ENCODE measurements around the gene PAMR1. TPM values are rescaled to one million over a fixed set of nuclear protein-coding genes. Genes with fewer than 3 reads are reported as not detected.

PAMR1 gene
- total RNA-seq, 4 donors from 2014 or later: 4.0 to 14.5 (median 7.4) TPM

DNA sequence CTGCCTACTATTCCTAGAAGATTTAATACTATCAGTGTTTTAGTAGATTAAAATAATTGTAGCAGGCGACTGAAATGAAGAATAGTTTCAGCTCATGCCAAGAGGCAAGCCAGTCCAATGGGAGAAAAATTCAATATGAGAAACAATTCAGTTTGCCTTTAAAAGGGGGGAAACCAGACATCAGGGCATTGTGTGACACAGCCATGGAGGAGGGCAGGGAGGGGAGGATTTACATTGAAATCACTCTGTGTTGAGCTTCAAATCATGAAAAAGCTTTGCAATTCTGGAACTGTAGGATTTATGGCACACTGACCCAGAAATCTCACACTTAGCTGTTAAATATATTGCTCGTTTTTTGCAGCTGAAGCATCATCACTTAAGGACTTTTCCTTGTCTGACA lies 110.6 kb downstream of the PAMR1 start:
- Histone ChIP-seq H3K36me3 (no peaks in the 10 kb centered on the region), H3K9me3 (no peaks in the 10 kb centered on the region), H3K4me1 (peaks cover 12 to 19% (median 18%) of the 10 kb centered on the region in 4 donors), H3K27me3 (peaks cover 0 to 45% (median 22%) of the 10 kb centered on the region in 4 donors), H3K4me3 (no peak overlapping the region), H3K27ac (replicated peaks in 1 of 4) (no peak overlapping the region)
- TF ChIP-seq CTCF (IDR thresholded peaks at IDR 0.05) (no peak), POLR2A (IDR thresholded peaks at IDR 0.05; ENCODE audit: low read depth) (no peak), EP300 (IDR thresholded peaks at IDR 0.05) (no peak), POLR2AphosphoS5 (IDR thresholded peaks at IDR 0.05) (no peak)
- no peak for DNase-seq (ENCODE audit: extremely low spot score)
- intact Hi-C loops (cut with DNase I): loop anchor here (5.0 kb wide), 1 partner anchor 827 kb away; no protein-coding TSS in a partner anchor
- 58% methylated on average over 2 of the region's 2 CpGs for WGBS

GRCh38 chr11:35414311-35414710 lies 111.1 kb downstream of the PAMR1 start:
- H3K27me3 ChIP-seq: peaks cover 0 to 40% (median 18%) of the 10 kb centered on the region in 4 donors
- H3K4me3 ChIP-seq: no peak overlapping the region
- TF ChIP-seq POLR2AphosphoS5 (IDR thresholded peaks at IDR 0.05): no peak
- TF ChIP-seq POLR2A (IDR thresholded peaks at IDR 0.05; ENCODE audit: low read depth): no peak
- TF ChIP-seq CTCF (IDR thresholded peaks at IDR 0.05): no peak
- no peak for TF ChIP-seq EP300 (IDR thresholded peaks at IDR 0.05)
- intact Hi-C loops (cut with DNase I): loop anchor here (5.0 kb wide), 1 partner anchor 827 kb away; no protein-coding TSS in a partner anchor
- WGBS: 74% methylated on average over 6 of the region's 6 CpGs
- peaks cover 9 to 14% (median 13%) of the 10 kb centered on the region in 4 donors for H3K4me1 ChIP-seq
- H3K27ac ChIP-seq (replicated peaks in 1 of 4): no peak overlapping the region
- no peaks in the 10 kb centered on the region for H3K36me3 ChIP-seq
- no peaks in the 10 kb centered on the region for H3K9me3 ChIP-seq
- DNase-seq (ENCODE audit: extremely low spot score): no peak

DNA sequence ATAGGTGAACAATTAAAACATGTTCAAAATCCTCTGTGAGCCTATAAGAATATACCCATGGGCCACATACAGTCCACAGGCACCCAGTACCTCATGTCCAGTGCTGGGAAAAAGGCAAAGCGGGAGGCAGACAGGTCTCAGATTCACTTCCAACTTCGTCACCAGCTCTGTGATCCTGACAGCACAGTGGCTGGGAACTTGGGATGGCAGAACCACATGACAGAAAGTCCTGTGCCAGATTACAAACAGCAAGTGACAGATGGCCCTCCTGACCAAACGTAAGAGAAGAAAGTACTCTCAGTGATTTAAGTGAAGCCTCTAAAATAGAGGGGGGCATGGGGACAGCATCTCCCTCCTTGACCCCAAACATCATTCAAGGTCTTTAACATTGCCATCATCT lies 111.8 kb downstream of the PAMR1 start:
- WGBS: 89% methylated on average over 3 of the region's 3 CpGs
- Histone ChIP-seq H3K4me3 (no peak overlapping the region), H3K27me3 (peaks cover 0 to 33% (median 10%) of the 10 kb centered on the region in 4 donors), H3K27ac (replicated peaks in 1 of 4) (no peak overlapping the region), H3K36me3 (no peaks in the 10 kb centered on the region), H3K4me1 (peaks cover 3 to 7% (median 6%) of the 10 kb centered on the region in 4 donors), H3K9me3 (no peaks in the 10 kb centered on the region)
- intact Hi-C loops (cut with DNase I): loop anchor here (5.0 kb wide), 1 partner anchor 826 kb away; no protein-coding TSS in a partner anchor
- TF ChIP-seq CTCF (IDR thresholded peaks at IDR 0.05) (no peak), POLR2AphosphoS5 (IDR thresholded peaks at IDR 0.05) (no peak), EP300 (IDR thresholded peaks at IDR 0.05) (no peak), POLR2A (IDR thresholded peaks at IDR 0.05; ENCODE audit: low read depth) (no peak)
- DNase-seq (ENCODE audit: extremely low spot score): no peak

- no peaks in the 10 kb centered on the region for H3K36me3 ChIP-seq
- no peak for DNase-seq (ENCODE audit: extremely low spot score)
- H3K27ac ChIP-seq (replicated peaks in 1 of 4): no peak overlapping the region
- 56% methylated on average over 2 of the region's 2 CpGs for WGBS
- peaks cover 0 to 20% (median 2%) of the 10 kb centered on the region in 4 donors for H3K27me3 ChIP-seq
- no peaks in the 10 kb centered on the region for H3K9me3 ChIP-seq
- no peaks in the 10 kb centered on the region for H3K4me1 ChIP-seq
- TF ChIP-seq POLR2AphosphoS5 (IDR thresholded peaks at IDR 0.05): no peak
- peak in 2 of 3 experiments; percentile 31 to 43 for TF ChIP-seq CTCF (IDR thresholded peaks at IDR 0.05)
- intact Hi-C loops (cut with DNase I): loop anchor here (5.0 kb wide), 1 partner anchor 825 kb away; no protein-coding TSS in a partner anchor
- H3K4me3 ChIP-seq: no peak overlapping the region
Measured at GRCh38 chr11:35412285-35412684, 113.1 kb downstream of the PAMR1 start.

- H3K9me3 ChIP-seq: no peaks in the 10 kb centered on the region
- H3K27ac ChIP-seq (replicated peaks in 1 of 4): no peak overlapping the region
- intact Hi-C loops (cut with DNase I): no loop called here
- no peak overlapping the region for H3K4me3 ChIP-seq
- no peaks in the 10 kb centered on the region for H3K36me3 ChIP-seq
- WGBS: 100% methylated on average over 1 of the region's 1 CpG
- H3K27me3 ChIP-seq: no peaks in the 10 kb centered on the region
- TF ChIP-seq POLR2A (IDR thresholded peaks at IDR 0.05; ENCODE audit: low read depth): no peak
- no peak for TF ChIP-seq POLR2AphosphoS5 (IDR thresholded peaks at IDR 0.05)
- no peak for TF ChIP-seq CTCF (IDR thresholded peaks at IDR 0.05)
- no peak for TF ChIP-seq EP300 (IDR thresholded peaks at IDR 0.05)
- peaks cover 0 to 7% (median 0%) of the 10 kb centered on the region in 4 donors for H3K4me1 ChIP-seq
- no peak for DNase-seq (ENCODE audit: extremely low spot score)
Measured at GRCh38 chr11:35407041-35407440, 118.4 kb downstream of the PAMR1 start.

Data from esophagus muscularis mucosa (tissue), 4 donors.